PFSK-1 (cell line): Measurements from ENCODE around the gene ACSL6.

Experiments used
- FOXP2 ChIP-seq: optimal IDR thresholded peaks from 2 replicates; pipeline ENCODE3; 2011; ENCODE audit warnings: borderline replicate concordance, control low read depth, inconsistent platforms; ENCODE audit not compliant: insufficient read depth; ENCODE audit errors: extremely low read length, extremely low read depth
- POLR2AphosphoS5 ChIP-seq: IDR thresholded peaks from 2 replicates; pipeline ENCODE4 v1.6.1; 2012; ENCODE audit warnings: low read depth, mild to moderate bottlenecking, control low read depth, low read length, moderate library complexity
- SIN3A ChIP-seq: IDR thresholded peaks from 2 replicates; pipeline ENCODE4 v1.6.1; 2012; ENCODE audit warnings: mild to moderate bottlenecking, low read length, moderate library complexity, borderline replicate concordance; ENCODE audit not compliant: insufficient read depth
- TAF1 ChIP-seq: IDR thresholded peaks from 2 replicates; pipeline ENCODE4 v1.6.1; 2012; ENCODE audit warnings: low read length, control low read depth, borderline replicate concordance; ENCODE audit not compliant: insufficient read depth
- TF ChIP-seq, protein P1 (sequence below), 2 experiments: IDR thresholded peaks; 2 replicates each; pipeline versions ENCODE4 v1.6.1 to v1.8.0; 2011 to 2012; ENCODE audit warnings: low read depth in 2 of 2, low read length in 2 of 2, control low read depth in 1 of 2, inconsistent platforms in 1 of 2, mild to moderate bottlenecking in 1 of 2, moderate library complexity in 1 of 2; ENCODE audit not compliant: insufficient read depth in 1 of 2

The ACSL6 gene

GRCh38 chr5:132001647-132002561 is 9.6 kb downstream of the ACSL6 start:
- TF ChIP-seq TAF1 (no peak), FOXP2 (no peak), SIN3A (no peak), POLR2AphosphoS5 (no peak)
- TF ChIP-seq, protein P1, sequence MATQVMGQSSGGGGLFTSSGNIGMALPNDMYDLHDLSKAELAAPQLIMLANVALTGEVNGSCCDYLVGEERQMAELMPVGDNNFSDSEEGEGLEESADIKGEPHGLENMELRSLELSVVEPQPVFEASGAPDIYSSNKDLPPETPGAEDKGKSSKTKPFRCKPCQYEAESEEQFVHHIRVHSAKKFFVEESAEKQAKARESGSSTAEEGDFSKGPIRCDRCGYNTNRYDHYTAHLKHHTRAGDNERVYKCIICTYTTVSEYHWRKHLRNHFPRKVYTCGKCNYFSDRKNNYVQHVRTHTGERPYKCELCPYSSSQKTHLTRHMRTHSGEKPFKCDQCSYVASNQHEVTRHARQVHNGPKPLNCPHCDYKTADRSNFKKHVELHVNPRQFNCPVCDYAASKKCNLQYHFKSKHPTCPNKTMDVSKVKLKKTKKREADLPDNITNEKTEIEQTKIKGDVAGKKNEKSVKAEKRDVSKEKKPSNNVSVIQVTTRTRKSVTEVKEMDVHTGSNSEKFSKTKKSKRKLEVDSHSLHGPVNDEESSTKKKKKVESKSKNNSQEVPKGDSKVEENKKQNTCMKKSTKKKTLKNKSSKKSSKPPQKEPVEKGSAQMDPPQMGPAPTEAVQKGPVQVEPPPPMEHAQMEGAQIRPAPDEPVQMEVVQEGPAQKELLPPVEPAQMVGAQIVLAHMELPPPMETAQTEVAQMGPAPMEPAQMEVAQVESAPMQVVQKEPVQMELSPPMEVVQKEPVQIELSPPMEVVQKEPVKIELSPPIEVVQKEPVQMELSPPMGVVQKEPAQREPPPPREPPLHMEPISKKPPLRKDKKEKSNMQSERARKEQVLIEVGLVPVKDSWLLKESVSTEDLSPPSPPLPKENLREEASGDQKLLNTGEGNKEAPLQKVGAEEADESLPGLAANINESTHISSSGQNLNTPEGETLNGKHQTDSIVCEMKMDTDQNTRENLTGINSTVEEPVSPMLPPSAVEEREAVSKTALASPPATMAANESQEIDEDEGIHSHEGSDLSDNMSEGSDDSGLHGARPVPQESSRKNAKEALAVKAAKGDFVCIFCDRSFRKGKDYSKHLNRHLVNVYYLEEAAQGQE (IDR thresholded peaks at IDR 0.05; ENCODE audit: insufficient read depth in 1 of 2, low read depth in 2 of 2, low read length in 2 of 2): no peak

- TF ChIP-seq TAF1 (no peak), SIN3A (no peak), POLR2AphosphoS5 (no peak), FOXP2 (no peak)
- TF ChIP-seq, protein P1 (IDR thresholded peaks at IDR 0.05; ENCODE audit: insufficient read depth in 1 of 2, low read depth in 2 of 2, low read length in 2 of 2): no peak
Measured at GRCh38 chr5:132000677-132001453, 10.6 kb downstream of the ACSL6 start.

GRCh38 chr5:132000241-132000490 is 11.3 kb downstream of the ACSL6 start:
- TF ChIP-seq, protein P1 (IDR thresholded peaks at IDR 0.05; ENCODE audit: insufficient read depth in 1 of 2, low read depth in 2 of 2, low read length in 2 of 2): no peak
- no peak for TF ChIP-seq TAF1
- no peak for TF ChIP-seq POLR2AphosphoS5
- TF ChIP-seq FOXP2: no peak
- TF ChIP-seq SIN3A: no peak

DNA sequence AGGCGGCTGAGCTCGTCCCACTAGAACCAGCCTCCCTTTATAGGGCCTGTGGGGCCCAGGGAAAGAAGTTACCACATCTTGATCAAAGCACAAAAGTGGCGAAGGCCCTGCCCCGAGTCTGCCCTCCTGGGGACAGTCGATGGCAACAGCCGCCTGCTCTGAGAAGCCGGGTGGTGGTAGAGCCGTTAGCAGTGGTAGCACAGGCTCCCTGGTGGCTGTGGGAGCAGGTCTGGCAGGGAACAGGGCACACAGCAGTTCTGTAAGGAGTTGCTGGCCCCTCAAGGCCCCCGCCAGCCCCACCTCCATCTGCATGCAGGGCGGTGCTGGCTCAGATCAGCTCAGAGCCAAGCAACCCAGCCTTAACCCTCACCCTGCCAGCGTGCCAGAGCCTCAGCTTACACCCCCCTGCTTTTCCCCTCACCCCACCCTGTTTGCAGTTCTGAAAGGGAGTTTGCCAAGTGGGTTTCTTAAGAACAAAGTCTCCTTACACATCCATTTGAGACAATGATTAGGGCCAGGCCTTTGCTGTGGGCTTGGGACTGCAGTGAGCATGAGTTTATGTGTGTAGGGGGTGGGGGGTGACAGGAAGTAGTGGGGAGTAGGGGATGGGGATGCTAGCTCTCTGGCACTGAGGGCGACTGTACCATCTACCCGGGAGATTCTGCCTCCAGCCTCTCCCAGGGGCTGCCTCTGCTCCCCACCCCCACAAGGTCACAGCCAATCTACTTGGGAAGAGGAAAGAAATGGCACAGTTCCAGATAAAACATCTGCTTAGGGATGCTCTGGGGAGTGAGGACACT is 11.8 kb downstream of the ACSL6 start:
- TF ChIP-seq TAF1 (no peak), FOXP2 (no peak), SIN3A (no peak), POLR2AphosphoS5 (no peak)
- TF ChIP-seq, protein P1 (IDR thresholded peaks at IDR 0.05; ENCODE audit: insufficient read depth in 1 of 2, low read depth in 2 of 2, low read length in 2 of 2): no peak
